Astrocyte of the cerebellum (primary cell): ENCODE measurements around the gene NUDT22.

Experiments used
- DNase-seq: peaks from one replicate; pipeline ENCODE4 v3.0.0-alpha.2; 2011; ENCODE audit warnings: low read depth
- H3K4me3 ChIP-seq: 2 replicates; pipeline ENCODE4 v1.5.1; 2011; ENCODE audit warnings: mild to moderate bottlenecking, low read depth, low read length, moderate library complexity
- in situ Hi-C: cut with HindIII; loops from 2 replicates; pipeline ENCODE4 v1.10.0; 2017; ENCODE audit warnings: low sequenced_read_pairs
- TF ChIP-seq, protein P1 (sequence below): IDR thresholded peaks from 2 replicates; pipeline ENCODE4 v1.5.1; 2012; ENCODE audit warnings: low read length, low read depth, moderate library complexity, mild to moderate bottlenecking; ENCODE audit errors: missing control alignments

NUDT22 gene

DNA sequence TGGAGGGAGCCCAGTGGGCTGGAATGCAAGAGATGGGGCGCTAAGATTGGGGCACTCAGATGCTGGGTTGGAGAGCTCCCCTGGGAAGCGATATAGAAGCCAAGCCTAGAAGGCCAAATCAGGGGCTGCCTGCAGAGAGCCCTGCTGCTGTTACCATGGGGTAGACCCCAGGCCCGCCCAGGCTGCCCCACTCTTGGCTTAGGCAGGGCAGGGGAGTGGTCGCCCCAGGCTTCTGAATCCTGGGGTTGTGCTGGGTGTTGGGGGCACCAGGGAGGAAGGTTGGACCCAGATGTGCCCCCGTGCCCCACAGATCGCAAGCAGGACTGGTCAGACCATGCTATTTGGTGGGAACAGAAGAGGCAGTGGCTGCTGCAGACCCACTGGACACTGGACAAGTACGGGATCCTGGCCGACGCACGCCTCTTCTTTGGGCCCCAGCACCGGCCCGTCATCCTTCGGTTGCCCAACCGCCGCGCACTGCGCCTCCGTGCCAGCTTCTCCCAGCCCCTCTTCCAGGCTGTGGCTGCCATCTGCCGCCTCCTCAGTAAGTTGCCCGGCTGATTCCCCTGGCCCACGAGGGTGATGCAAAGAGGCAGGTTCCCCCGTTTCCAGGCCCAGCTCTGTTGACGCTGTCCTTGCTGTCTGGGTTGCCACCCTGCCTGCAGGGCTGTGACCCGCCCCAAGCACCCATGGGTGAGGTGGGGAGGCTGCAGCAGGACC lies 15.6 kb upstream of the NUDT22 start:
- in situ Hi-C loops: loop anchor here (25.0 kb wide), 1 partner anchor 427 kb away; no protein-coding TSS in a partner anchor
- H3K4me3 ChIP-seq: no peak overlapping the region
- no peak for DNase-seq
- TF ChIP-seq, protein P1, sequence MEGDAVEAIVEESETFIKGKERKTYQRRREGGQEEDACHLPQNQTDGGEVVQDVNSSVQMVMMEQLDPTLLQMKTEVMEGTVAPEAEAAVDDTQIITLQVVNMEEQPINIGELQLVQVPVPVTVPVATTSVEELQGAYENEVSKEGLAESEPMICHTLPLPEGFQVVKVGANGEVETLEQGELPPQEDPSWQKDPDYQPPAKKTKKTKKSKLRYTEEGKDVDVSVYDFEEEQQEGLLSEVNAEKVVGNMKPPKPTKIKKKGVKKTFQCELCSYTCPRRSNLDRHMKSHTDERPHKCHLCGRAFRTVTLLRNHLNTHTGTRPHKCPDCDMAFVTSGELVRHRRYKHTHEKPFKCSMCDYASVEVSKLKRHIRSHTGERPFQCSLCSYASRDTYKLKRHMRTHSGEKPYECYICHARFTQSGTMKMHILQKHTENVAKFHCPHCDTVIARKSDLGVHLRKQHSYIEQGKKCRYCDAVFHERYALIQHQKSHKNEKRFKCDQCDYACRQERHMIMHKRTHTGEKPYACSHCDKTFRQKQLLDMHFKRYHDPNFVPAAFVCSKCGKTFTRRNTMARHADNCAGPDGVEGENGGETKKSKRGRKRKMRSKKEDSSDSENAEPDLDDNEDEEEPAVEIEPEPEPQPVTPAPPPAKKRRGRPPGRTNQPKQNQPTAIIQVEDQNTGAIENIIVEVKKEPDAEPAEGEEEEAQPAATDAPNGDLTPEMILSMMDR: no peak

DNA sequence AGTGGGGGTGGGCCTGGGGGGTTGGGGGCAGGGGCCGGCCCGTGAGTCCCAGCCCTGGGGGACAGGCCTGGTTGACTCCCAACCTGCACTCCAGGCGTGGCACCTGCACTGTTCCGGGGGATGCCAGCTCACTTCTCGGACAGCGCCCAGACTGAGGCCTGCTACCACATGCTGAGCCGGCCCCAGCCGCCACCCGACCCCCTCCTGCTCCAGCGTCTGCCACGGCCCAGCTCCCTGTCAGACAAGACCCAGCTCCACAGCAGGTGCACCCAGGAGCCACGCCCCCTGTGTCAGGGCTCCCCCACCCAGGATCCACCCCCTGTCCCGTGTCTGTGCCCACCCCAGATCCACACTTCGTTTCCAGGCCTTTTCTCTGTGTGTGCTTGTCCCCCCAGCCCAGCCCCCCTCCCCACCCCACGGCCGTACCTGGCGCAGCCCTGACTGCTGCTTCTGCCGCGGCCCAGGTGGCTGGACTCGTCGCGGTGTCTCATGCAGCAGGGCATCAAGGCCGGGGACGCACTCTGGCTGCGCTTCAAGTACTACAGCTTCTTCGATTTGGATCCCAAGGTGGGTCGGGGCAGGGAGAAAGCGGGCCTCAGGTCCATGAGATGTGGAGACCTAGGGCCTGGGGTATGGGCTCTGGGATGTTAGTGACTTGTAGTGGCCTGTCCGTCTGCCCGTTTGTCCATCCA lies 14.7 kb upstream of the NUDT22 start:
- DNase-seq: no peak
- H3K4me3 ChIP-seq: no peak overlapping the region
- in situ Hi-C loops: loop anchor here (25.0 kb wide), 1 partner anchor 426 kb away; no protein-coding TSS in a partner anchor
- TF ChIP-seq, protein P1: no peak

DNA sequence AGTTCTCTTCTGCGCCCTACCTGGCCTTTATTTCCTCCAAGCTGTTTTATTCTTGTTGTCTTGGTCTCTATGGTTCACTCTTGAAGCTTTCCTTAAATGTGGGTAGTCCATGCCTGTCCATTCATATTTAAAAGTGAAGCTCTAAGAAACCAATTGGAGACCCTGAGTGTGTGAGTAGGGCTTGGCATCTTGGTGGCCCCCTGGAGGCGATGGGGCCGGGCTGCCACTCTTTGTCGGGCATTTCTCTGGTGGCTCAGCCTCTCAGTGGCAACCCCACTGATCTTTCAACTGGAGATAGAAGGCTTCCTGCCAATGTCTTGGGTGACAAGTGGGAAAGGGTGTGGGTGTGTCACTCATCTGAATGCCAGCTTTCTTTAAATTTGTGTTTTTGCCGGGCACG lies 9.2 kb upstream of the NUDT22 start:
- DNase-seq: no peak
- H3K4me3 ChIP-seq: no peak overlapping the region
- in situ Hi-C loops: loop anchor here (25.0 kb wide), 1 partner anchor 420 kb away; no protein-coding TSS in a partner anchor
- TF ChIP-seq, protein P1: no peak

- in situ Hi-C loops: loop anchor here (25.0 kb wide), 1 partner anchor 419 kb away; no protein-coding TSS in a partner anchor
Measured at GRCh38 chr11:64218628-64219353, 7.3 kb upstream of the NUDT22 start.

DNA sequence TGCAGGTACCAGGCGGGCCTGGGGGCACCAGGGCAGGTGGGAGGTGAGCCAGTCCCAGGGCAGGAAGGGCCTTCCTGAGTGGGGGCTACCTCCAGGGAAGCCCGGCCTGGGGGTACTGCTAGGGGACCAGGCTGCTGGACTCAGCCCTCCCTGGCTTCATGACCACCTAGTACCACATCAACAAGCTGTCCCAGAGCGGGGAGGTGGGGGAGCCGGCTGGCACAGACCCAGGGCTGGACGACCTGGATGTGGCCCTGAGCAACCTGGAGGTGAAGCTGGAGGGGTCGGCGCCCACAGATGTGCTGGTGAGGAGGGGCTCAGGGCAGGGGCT lies 6.8 kb upstream of the NUDT22 start:
- TF ChIP-seq, protein P1: no peak
- in situ Hi-C loops: loop anchor here (25.0 kb wide), 1 partner anchor 418 kb away; no protein-coding TSS in a partner anchor
- DNase-seq: no peak
- no peak overlapping the region for H3K4me3 ChIP-seq

More at GRCh38 chr11:64218628-64219353, 7.3 kb upstream of the NUDT22 start:
- no peak overlapping the region for H3K4me3 ChIP-seq
- DNase-seq: no peak
- TF ChIP-seq, protein P1: no peak

GRCh38 chr11:64219755-64220154 lies 6.3 kb upstream of the NUDT22 start:
- TF ChIP-seq, protein P1: no peak
- in situ Hi-C loops: loop anchor here (25.0 kb wide), 1 partner anchor 418 kb away; no protein-coding TSS in a partner anchor
- no peak overlapping the region for H3K4me3 ChIP-seq
- no peak for DNase-seq
